ENCODE measurements around the gene PRDM10.
A peak's percentile ranks its signal among the peaks of the same experiment; 100 is the strongest.
"Not testable (repeated sequence)": the region's sequence is repeated elsewhere in the genome, so short reads cannot be mapped to it uniquely, and the experiment has no call there.

PRDM10 gene

GRCh38 chr11:130002352-130002845, at the start of gene PRDM10:
TSS of gene PRDM10 (minus strand) at chr11:130002835. CDS start at chr11:129960964, 41,871 bp downstream.
- DNase-seq (ENCODE audit: low spot score), result peak; percentile 76

- no peak for DNase-seq (ENCODE audit: low spot score)
Measured at GRCh38 chr11:130051082-130051481, 48.4 kb upstream of the PRDM10 start.

- no peak for DNase-seq (ENCODE audit: low spot score)
Measured at GRCh38 chr11:130050257-130050656, 47.6 kb upstream of the PRDM10 start.

GRCh38 chr11:130049328-130049771, 46.7 kb upstream of the PRDM10 start:
- no peak for DNase-seq (ENCODE audit: low spot score)

GRCh38 chr11:130047141-130047540, 44.5 kb upstream of the PRDM10 start:
- DNase-seq (ENCODE audit: low spot score), result no peak

- DNase-seq (ENCODE audit: low spot score), result no peak
Measured at GRCh38 chr11:130043575-130043974, 40.9 kb upstream of the PRDM10 start.

GRCh38 chr11:130042093-130042591, 39.5 kb upstream of the PRDM10 start:
- no peak for DNase-seq (ENCODE audit: low spot score)

GRCh38 chr11:130040281-130040940, 37.8 kb upstream of the PRDM10 start:
- DNase-seq (ENCODE audit: low spot score), result no peak

- no peak for DNase-seq (ENCODE audit: low spot score)
Measured at GRCh38 chr11:130037881-130038585, 35.4 kb upstream of the PRDM10 start.

GRCh38 chr11:130037058-130037457, 34.4 kb upstream of the PRDM10 start:
- DNase-seq (ENCODE audit: low spot score), result no peak

GRCh38 chr11:130034236-130034635, 31.6 kb upstream of the PRDM10 start:
- no peak for DNase-seq (ENCODE audit: low spot score)

- no peak for DNase-seq (ENCODE audit: low spot score)
Measured at GRCh38 chr11:130032931-130033330, 30.3 kb upstream of the PRDM10 start.

GRCh38 chr11:130031945-130032344, 29.3 kb upstream of the PRDM10 start:
- no peak for DNase-seq (ENCODE audit: low spot score)

- DNase-seq (ENCODE audit: low spot score), result no peak
Measured at GRCh38 chr11:130031056-130031455, 28.4 kb upstream of the PRDM10 start.

GRCh38 chr11:130029137-130029536, 26.5 kb upstream of the PRDM10 start:
- no peak for DNase-seq (ENCODE audit: low spot score)

GRCh38 chr11:130025371-130025770, 22.7 kb upstream of the PRDM10 start:
- DNase-seq (ENCODE audit: low spot score), result no peak

- no peak for DNase-seq (ENCODE audit: low spot score)
Measured at GRCh38 chr11:130024361-130024760, 21.7 kb upstream of the PRDM10 start.

- DNase-seq (ENCODE audit: low spot score), result no peak
Measured at GRCh38 chr11:130023204-130023603, 20.6 kb upstream of the PRDM10 start.

GRCh38 chr11:130022799-130023198, 20.2 kb upstream of the PRDM10 start:
- DNase-seq (ENCODE audit: low spot score), result no peak

GRCh38 chr11:130021606-130022005, 19.0 kb upstream of the PRDM10 start:
- not testable (repeated sequence) for DNase-seq (ENCODE audit: low spot score)

- DNase-seq (ENCODE audit: low spot score), result no peak
Measured at GRCh38 chr11:130020323-130020722, 17.7 kb upstream of the PRDM10 start.

GRCh38 chr11:130015846-130016245, 13.2 kb upstream of the PRDM10 start:
- DNase-seq (ENCODE audit: low spot score), result not testable (repeated sequence)

GRCh38 chr11:130008326-130008725, 5.7 kb upstream of the PRDM10 start:
- DNase-seq (ENCODE audit: low spot score), result no peak
